SK-N-DZ (cell line): ENCODE measurements around the gene USP33.
"Not testable (repeated sequence)": the region's sequence is repeated elsewhere in the genome, so short reads cannot be mapped to it uniquely, and the experiment has no call there.

Experiments used
- DNase-seq: peaks from one replicate; pipeline ENCODE4 v3.0.0-alpha.2; 2015; ENCODE audit warnings: low spot score

The USP33 gene

DNA sequence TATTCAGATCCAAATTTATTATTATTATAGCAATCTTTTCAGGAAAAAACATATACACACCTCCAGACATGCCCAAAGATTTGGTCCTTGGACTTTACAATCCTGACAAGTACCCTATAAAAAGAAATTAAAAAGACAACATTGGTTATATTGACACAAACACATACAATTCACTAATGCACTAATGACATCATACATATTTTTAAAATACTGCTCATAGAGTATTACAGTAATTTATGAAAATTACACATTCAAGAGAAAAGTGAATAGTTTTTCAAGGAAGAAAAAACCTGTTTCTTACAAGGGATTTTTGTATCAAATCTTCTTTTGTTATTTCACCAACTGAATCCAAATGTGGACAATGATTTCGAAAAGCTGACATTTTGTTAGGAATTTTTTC, 18.3 kb downstream of the USP33 start:
- DNase-seq, result no peak

DNA sequence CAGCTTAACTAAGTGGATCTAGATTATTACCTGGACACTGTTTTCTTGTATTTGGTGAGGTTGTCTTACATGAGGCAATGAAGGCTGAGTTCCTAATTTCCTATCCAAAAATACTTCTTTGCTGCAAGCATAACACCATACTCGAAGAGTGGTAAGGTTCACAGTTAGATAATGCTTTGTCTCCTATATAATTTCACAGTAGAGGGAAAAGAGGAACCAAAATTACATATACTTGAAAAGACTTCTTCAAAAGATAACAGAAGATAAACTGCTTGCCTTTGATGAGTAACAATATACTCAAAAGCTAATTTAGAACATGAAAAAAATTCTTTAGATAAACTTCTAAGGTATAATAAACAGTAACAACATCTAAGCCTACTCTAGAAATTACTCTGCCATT, 20.4 kb downstream of the USP33 start:
- DNase-seq, result no peak

DNA sequence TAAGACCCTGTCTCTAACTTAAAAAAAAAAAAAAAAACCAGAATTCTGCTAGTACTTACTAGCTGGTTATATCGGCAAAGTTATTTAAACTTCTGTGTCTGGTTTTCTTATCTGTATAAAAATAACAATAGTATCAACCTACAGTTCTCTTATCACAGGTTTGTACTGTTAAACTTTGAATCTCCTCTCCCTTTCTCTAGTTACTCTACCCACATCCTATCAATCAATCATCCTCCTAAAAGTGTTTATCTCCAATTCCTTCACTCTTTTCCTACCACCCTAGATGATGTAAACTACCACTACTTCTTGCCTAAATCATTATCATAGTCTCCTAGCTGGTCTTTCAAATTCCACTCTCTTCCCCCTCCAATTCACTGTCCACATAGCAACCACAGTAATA, 27.6 kb downstream of the USP33 start:
- DNase-seq, result no peak

DNA sequence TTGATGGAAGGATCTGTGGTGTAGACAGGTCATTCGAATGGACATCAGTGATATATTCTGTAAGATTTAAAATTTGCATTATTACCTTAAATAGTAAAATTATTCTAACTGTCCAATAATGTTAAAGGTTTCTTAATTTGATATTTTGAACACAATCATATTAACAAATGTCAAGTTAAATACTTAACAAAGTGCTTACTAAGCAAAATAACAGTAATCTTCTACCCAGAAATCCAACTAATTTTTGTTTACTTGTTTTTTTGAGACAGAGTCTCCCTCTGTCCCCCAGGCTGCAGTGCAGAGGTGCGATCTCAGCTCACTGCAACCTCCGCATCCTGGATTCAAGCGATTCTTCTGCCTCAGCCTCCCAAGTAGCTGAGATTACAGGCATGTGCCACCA, 33.9 kb downstream of the USP33 start:
- DNase-seq, result no peak

- DNase-seq, result no peak
Observed at GRCh38 chr1:77718181-77718580, 41.5 kb downstream of the USP33 start.

- DNase-seq, result no peak
Observed at GRCh38 chr1:77716065-77716464, 43.6 kb downstream of the USP33 start.

DNA sequence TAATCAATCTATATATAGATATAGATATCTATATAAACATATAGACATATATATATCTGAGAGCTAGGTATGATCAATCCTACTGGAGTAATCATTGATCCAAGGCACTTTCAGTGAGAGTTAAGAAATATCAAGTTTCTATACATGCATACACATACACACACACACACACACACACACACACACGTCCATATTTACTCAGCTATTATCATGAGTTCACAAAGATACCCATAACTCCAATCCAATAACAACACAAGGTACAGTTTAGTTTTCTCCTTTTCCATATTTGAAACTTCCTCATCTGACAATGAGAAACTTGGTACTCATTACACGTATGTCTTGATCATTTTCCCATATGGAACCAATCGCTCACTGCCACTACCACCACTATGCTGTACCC, 49.9 kb downstream of the USP33 start:
- no peak for DNase-seq

DNA sequence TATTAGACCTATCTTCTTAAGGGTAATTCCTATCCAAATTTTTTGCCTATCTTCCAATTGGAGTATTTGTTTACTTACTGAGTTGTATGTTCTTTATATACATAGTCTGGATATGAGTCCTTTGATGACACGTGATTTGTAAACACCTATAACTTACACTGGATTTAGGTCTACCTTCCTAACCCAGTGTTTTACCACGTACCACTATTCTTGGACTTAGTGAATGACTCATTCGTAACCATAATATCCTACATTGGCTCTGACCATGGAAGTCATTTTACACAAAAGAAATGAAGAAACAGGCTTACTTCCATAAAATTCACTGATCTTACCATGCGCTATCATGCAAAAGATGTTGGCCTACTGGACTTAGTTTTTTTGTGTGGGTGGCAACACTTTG, 53.3 kb downstream of the USP33 start:
- no peak for DNase-seq

GRCh38 chr1:77704736-77705135, 54.9 kb downstream of the USP33 start:
- DNase-seq, result no peak

- DNase-seq, result not testable (repeated sequence)
Observed at GRCh38 chr1:77699673-77700072, 60.0 kb downstream of the USP33 start.

DNA sequence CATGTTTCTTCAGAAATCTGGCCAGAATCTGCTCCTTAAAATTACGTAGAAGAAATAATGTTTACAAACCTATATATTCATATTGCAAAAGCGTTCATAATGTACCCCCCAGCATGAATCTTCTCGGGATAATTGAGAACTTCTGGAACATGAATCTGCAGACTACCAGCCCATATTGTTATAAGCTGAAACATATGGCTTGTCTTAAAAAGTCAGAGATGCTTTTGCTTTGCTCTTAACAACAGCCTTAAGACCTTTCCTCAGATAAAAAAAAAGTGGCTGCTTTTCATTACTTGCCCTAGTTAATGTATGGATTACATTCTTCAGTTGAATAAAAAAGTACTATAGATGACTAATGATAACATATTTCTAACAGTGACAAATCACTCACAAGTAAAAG, 62.2 kb downstream of the USP33 start:
- DNase-seq, result no peak

DNA sequence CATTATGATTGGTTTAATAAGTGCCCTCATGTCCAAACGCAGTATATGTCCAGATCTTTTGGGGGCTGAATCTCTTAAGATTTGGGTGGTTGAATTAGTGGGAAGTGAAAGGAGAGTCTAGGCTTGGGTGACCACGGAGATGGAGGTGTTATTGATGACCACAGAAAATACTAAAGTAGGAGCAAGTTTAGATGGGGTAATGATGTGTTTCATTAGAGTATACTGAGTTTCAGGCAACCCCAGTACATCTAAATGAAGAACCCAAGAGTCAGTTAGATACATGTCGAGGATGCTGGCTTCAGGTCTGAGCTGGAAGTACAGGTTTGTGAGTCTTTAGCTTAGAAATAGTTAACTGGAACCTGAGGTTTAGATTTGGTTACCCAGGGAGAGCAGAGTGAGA, 70.7 kb downstream of the USP33 start:
- DNase-seq, result no peak

DNA sequence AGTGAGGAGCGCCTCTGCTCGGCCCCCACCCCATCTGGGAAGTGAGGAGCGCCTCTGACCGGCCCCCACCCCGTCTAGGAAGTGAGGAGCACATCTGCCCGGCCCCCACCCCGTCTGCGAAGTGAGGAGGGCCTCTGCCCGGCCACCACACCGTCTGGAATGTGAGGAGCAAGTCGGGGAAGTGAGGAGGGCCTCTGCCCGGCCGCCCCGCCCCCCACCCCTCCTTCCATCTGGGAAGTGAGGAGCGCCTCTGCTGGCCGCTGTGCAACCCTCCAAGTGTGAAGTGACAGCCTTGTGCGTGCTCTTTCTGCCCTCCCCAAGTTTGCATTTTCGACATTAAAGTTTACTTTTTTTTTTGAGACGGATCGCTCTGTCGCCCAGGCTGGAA, 72.1 kb downstream of the USP33 start:
- no peak for DNase-seq

DNA sequence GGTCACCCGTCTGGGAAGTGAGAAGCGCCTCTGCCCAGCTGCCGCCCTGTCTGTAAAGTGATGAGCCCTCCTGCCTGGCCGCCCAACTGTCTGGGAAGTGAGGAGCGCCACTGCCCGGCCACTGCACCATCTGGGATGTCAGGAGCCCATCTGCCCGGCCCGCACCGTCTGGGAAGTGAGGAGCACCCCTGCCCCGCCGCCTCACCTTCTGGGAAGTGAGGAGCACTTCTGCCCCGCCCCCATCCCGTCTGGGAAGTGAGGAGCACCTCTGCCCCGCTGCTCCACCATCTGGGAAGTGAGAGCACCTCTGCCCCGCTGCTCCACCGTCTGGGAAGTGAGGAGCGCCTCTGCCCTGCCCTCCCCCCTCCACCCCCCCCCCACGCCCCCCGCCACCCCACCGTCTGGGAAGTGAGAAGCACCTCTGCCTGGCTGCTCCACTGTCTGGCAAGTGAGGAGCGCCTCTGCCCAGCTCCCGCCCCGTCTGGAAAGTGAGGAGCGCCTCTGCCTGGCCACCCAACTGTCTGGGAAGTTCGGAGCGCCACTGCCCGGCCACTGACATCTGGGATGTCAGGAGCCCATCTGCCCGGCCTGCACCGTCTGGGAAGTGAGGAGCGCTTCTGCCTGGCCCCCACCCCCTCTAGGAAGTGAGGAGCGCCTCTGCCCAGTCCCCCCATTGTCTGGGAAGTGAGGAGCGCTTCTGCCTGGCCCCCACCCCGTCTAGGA, 72.7 kb downstream of the USP33 start:
- DNase-seq, result no peak

- peak; percentile 92 for DNase-seq
Observed at GRCh38 chr1:77683160-77684148, 76.2 kb downstream of the USP33 start.

- DNase-seq, result peak; percentile 96
Observed at GRCh38 chr1:77682460-77683159, 77.0 kb downstream of the USP33 start, which contains the start of gene ZZZ3. ZZZ3 (minus strand) TSS chr1:77682658; CDS start chr1:77633354, 49,304 bp downstream.

- DNase-seq, result no peak
Observed at GRCh38 chr1:77680173-77680572, 79.5 kb downstream of the USP33 start.

DNA sequence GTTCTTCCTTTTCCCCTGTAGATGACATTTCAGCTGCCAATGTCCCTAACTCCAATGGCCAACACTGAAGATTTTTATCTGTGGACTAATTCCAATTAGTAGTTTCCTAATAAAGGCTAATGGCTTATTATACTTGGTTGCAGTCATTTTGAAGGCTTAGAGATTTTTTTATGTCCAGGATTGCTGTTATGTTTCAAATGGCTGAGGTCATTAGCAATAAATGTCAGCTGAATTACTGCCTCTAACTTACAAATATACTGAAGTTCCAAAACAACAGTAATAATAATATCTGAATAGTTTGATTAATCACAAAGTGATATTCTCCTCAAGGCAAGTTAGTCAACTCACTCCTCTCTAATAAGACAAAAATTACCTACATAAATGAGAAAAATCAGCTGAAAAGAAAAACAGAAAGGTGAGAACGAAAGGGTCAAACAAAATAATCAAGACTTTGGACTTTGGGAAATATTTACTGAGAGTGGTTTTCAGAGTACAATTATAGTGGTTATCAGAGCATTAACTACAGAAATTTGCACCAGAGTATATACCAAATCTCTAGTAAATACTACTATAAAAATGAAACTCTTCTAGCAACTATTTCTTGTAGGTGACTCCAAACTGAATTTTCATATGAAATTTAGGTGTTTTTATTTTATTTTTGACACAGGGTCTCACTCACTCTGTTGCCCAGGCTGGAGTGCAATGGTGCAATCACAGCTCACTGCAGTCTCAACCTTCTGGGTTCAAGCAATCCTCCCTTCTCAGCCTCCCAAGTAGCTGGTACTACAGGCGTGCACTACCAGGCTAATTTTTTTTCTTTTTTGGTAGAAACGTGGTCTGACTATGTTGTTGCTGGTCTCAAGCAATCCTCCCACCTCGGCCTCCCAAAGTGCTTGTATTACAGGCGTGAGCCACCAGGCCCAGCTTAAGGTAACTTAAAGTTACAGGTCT, 80.7 kb downstream of the USP33 start:
- DNase-seq, result no peak

DNA sequence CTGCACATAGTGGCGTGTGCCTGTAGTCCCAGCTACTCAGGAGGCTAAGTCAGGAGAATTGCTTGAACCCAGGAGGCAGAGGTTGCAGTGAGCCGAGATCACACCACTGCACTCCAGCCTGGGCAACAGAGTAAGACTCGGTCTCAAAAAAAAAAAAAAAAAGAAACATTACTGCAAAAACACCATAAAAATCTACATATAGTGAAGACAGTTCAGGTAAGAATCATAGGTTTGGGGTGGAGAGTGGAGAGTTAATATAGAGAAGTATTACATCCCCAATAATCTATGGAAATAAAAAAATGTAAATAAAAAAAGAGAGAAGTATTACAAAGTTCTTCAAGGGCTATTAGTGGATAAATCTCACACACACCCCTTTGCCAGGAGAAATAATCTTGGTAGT, 84.8 kb downstream of the USP33 start:
- DNase-seq, result not testable (repeated sequence)

DNA sequence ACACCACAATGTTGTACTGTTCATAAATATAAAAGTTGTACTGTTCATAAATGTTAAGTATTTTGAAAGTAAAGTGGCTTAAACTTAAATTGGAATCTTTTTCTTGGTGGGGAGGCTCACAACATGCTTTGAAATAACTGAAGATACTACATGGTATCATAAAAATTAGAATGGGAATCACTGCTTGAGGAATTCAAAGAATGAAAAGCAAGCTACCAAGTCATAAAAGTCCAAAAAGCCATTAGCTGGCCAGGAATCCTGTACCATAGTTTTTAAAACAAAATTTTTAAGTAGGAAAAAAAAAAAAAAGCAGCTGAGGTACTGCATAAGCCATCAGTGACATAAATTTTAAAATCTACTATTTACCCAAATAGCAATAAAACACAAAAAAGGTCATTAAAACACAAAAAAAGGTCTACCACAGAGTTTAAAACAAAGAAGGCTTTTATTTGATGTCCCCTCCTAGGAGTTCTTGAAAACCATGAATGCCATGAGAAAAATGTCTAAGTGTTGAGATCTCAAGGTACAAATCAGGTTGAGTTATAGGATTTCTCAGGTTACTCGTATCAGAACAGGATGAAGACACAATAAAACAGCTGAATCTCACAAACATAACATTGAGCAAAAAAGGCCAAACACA, 85.8 kb downstream of the USP33 start:
- DNase-seq, result no peak
